Brain microvascular endothelial cell (primary cell): Measurements from ENCODE around the gene ALKBH5.

Experiments
- DNase-seq: peaks from one replicate; pipeline ENCODE4 v3.0.0-alpha.2; 2020
- H3K27ac ChIP-seq: fragments of 250-450 bp; sonication (Bioruptor Pico); 2 replicates; pipeline ENCODE4 v1.5.1; 2020; ENCODE audit warnings: mild to moderate bottlenecking, moderate library complexity
- H3K27me3 ChIP-seq: fragments of 250-450 bp; sonication (Bioruptor Pico); replicated peaks from 2 replicates; pipeline ENCODE4 v1.5.1; 2020; ENCODE audit warnings: mild to moderate bottlenecking
- H3K36me3 ChIP-seq: fragments of 250-450 bp; sonication (Bioruptor Pico); replicated peaks from 2 replicates; pipeline ENCODE4 v1.5.1; 2020; ENCODE audit warnings: mild to moderate bottlenecking
- H3K4me3 ChIP-seq: 2 replicates; pipeline ENCODE4 v1.5.1; 2011; ENCODE audit warnings: low read depth, mild to moderate bottlenecking, control low read depth, low read length, moderate library complexity
- in situ Hi-C: cut with HindIII; loops from 2 replicates; pipeline ENCODE4 v1.10.0; 2017; ENCODE audit warnings: low sequenced_read_pairs, low pct_ligation_motif_present
- TF ChIP-seq, protein P1 (sequence below): IDR thresholded peaks from 2 replicates; pipeline ENCODE4 v1.5.1; 2011; ENCODE audit warnings: low read depth, mild to moderate bottlenecking, moderate library complexity, low read length, control low read depth, inconsistent platforms; ENCODE audit errors: missing control alignments

ALKBH5 gene

DNA sequence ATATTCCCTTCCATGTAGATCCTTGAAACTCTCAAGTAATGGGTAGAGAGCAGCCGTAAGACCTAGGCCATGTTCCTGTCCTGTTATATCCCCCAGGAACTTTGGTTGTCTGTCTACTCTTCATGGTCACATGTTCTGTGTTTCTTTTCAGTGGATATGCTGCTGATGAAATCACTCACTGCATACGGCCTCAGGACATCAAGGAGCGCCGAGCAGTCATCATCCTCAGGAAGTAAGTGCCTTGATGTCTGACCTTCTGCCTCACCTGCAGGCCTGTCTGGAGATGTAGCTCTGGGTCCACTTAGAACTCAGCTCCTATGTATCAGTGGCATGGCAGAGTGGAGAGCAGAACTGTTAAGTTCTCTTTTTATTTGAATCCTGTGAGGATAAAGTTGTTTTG lies 11.2 kb downstream of the ALKBH5 start:
- no peak for DNase-seq
- in situ Hi-C loops: no loop called here
- H3K36me3 ChIP-seq: peaks cover 33% of the 10 kb centered on the region

GRCh38 chr17:18195246-18195645 lies 11.6 kb downstream of the ALKBH5 start:
- no peak overlapping the region for H3K4me3 ChIP-seq
- in situ Hi-C loops: no loop called here
- no peaks in the 10 kb centered on the region for H3K27me3 ChIP-seq
- H3K27ac ChIP-seq: no peak overlapping the region
- H3K36me3 ChIP-seq: peaks cover 33% of the 10 kb centered on the region
- no peak for DNase-seq
- TF ChIP-seq, protein P1, sequence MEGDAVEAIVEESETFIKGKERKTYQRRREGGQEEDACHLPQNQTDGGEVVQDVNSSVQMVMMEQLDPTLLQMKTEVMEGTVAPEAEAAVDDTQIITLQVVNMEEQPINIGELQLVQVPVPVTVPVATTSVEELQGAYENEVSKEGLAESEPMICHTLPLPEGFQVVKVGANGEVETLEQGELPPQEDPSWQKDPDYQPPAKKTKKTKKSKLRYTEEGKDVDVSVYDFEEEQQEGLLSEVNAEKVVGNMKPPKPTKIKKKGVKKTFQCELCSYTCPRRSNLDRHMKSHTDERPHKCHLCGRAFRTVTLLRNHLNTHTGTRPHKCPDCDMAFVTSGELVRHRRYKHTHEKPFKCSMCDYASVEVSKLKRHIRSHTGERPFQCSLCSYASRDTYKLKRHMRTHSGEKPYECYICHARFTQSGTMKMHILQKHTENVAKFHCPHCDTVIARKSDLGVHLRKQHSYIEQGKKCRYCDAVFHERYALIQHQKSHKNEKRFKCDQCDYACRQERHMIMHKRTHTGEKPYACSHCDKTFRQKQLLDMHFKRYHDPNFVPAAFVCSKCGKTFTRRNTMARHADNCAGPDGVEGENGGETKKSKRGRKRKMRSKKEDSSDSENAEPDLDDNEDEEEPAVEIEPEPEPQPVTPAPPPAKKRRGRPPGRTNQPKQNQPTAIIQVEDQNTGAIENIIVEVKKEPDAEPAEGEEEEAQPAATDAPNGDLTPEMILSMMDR: no peak

More for the DNA sequence above, 11.2 kb downstream of the ALKBH5 start:
- Histone ChIP-seq H3K27ac (no peak overlapping the region), H3K27me3 (no peaks in the 10 kb centered on the region), H3K4me3 (no peak overlapping the region)
- TF ChIP-seq, protein P1: no peak

DNA sequence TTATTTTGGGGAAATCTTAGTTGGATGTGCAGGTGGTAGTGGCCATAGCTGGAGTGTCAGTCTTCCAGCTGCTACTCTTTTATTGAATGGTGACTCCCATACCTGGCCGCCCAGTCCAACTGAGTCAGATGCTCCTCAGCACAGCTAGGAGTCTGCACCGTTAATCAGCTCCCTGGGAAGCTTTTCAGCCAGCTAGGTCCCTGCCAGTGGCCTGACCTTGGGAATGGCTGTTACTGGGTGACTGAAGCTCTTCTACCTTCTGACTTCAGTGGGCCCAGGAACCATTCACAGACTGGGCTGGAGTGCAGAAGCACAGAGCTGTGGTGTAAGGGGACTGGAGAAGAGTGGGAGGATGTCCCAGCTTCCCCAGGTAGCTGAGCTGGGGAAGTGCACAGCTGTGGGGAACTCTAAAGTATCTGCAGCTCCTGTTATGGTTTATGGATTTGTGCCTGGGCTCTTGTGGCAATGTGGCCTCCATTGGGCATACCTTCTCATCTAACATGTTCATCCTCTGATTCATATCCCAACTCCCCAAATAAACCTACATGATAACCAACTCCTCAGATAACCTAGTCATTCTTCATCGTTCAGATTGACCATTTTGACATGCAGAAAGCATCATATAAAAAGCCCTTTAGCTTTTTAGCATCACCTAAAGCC lies 14.0 kb downstream of the ALKBH5 start:
- in situ Hi-C loops: no loop called here
- Histone ChIP-seq H3K27me3 (no peaks in the 10 kb centered on the region), H3K27ac (no peak overlapping the region), H3K36me3 (peaks cover 35% of the 10 kb centered on the region), H3K4me3 (no peak overlapping the region)
- DNase-seq: no peak
- TF ChIP-seq, protein P1: no peak

- DNase-seq: no peak
- Histone ChIP-seq H3K36me3 (peaks cover 39% of the 10 kb centered on the region), H3K27ac (no peak overlapping the region), H3K27me3 (no peaks in the 10 kb centered on the region), H3K4me3 (no peak overlapping the region)
- in situ Hi-C loops: no loop called here
- TF ChIP-seq, protein P1: no peak
Observed at GRCh38 chr17:18198530-18198929, 14.9 kb downstream of the ALKBH5 start.

DNA sequence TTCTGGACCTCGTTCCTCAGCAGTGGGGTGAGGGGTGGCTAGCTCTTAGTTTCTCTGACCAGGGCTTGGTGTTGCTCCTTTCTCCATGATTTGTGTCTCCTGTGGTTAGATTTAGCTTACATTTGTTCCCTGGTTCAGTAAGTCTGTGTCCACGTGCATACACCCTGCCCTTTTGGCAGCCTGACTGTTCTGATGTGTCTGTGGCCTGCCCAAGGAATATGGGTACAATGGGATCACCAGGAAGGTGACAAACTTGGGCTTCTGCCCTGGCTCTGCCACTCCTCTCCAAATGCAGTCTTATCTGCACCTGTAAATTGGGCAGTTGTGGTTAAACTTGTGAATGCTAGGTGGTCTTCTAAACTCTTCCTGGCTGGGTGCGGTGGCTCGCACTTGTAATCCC lies 17.5 kb downstream of the ALKBH5 start:
- Histone ChIP-seq H3K4me3 (no peak overlapping the region), H3K27ac (no peak overlapping the region), H3K27me3 (no peaks in the 10 kb centered on the region), H3K36me3 (peaks cover 35% of the 10 kb centered on the region)
- no peak for DNase-seq
- in situ Hi-C loops: no loop called here
- TF ChIP-seq, protein P1: no peak

DNA sequence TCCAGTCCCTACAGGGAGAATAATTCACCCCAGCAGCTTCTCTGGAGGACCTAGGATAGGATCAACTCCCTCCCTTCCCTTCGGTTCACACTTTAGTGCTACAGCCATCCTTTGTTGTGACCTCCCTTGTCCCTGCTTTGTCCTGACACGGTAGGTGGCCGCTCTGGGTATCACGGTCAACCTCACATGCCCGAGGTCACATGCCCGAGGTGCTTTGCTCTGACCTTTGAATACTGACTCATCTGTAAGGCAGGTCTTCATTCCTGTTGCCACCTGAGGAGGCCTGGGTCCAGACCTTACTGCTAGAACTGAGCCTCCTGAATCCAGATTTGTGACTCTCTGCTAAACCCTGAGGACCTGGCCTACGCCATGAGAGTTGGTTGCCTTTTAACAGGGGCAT lies 19.7 kb downstream of the ALKBH5 start:
- TF ChIP-seq, protein P1: no peak
- H3K27me3 ChIP-seq: no peaks in the 10 kb centered on the region
- H3K36me3 ChIP-seq: peaks cover 30% of the 10 kb centered on the region
- in situ Hi-C loops: no loop called here
- no peak for DNase-seq
- H3K4me3 ChIP-seq: no peak overlapping the region
- H3K27ac ChIP-seq: no peak overlapping the region
